GM21360 (cell line): Measurements from ENCODE around the gene CLBA1.
"Not testable (repeated sequence)": the region's sequence is repeated elsewhere in the genome, so short reads cannot be mapped to it uniquely, and the experiment has no call there.

Experiments
- ATAC-seq: cut with Tn5 transposase; IDR thresholded peaks from one replicate; pipeline ENCODE4 v1.9.1; 2021; ENCODE audit warnings: mild to moderate bottlenecking, moderate library complexity; ENCODE audit not compliant: unreplicated experiment

CLBA1 gene

GRCh38 chr14:104947881-104948735 lies 37.5 kb upstream of the CLBA1 start:
- not testable (repeated sequence) for ATAC-seq

- no peak for ATAC-seq
Measured at GRCh38 chr14:104948736-104949031, 36.9 kb upstream of the CLBA1 start.

GRCh38 chr14:104949406-104949955 lies 36.1 kb upstream of the CLBA1 start:
- not testable (repeated sequence) for ATAC-seq

- ATAC-seq: no peak
Measured at GRCh38 chr14:104950021-104950420, 35.6 kb upstream of the CLBA1 start.

- not testable (repeated sequence) for ATAC-seq
Measured at GRCh38 chr14:104950701-104951100, 34.9 kb upstream of the CLBA1 start.

GRCh38 chr14:104951863-104952657 lies 33.5 kb upstream of the CLBA1 start:
- ATAC-seq: not testable (repeated sequence)

- ATAC-seq: no peak
Measured at GRCh38 chr14:104953097-104953496, 32.5 kb upstream of the CLBA1 start.

- ATAC-seq: no peak
Measured at GRCh38 chr14:104953896-104954656, 31.5 kb upstream of the CLBA1 start.

- no peak for ATAC-seq
Measured at GRCh38 chr14:104954746-104955395, 30.7 kb upstream of the CLBA1 start.

- ATAC-seq: no peak
Measured at GRCh38 chr14:104955396-104955770, 30.2 kb upstream of the CLBA1 start.

- ATAC-seq: no peak
Measured at GRCh38 chr14:104956290-104956890, 29.2 kb upstream of the CLBA1 start.

GRCh38 chr14:104957146-104958113 lies 28.2 kb upstream of the CLBA1 start:
- ATAC-seq: no peak

- ATAC-seq: no peak
Measured at GRCh38 chr14:104964546-104964945, 21.0 kb upstream of the CLBA1 start.

GRCh38 chr14:104965561-104966231 lies 19.9 kb upstream of the CLBA1 start:
- ATAC-seq: no peak

- ATAC-seq: no peak
Measured at GRCh38 chr14:104966261-104966865, 19.2 kb upstream of the CLBA1 start.

- ATAC-seq: no peak
Measured at GRCh38 chr14:104966981-104967385, 18.6 kb upstream of the CLBA1 start.

- ATAC-seq: no peak
Measured at GRCh38 chr14:104967386-104968152, 18.0 kb upstream of the CLBA1 start.
